H9 (cell line): Measurements from ENCODE around the gene KRTAP10-9. TPM values are rescaled to one million over a fixed set of nuclear protein-coding genes. Genes with fewer than 3 reads are reported as not detected.

Experiments
- DNase-seq: peaks from one replicate; pipeline ENCODE4 v3.0.0-alpha.2; 2017
- H2AFZ ChIP-seq: one replicate; pipeline ENCODE4 v1.6.1; 2013; ENCODE audit warnings: mild to moderate bottlenecking, low read length, control low read depth, moderate library complexity
- H2AK5ac ChIP-seq: 2 replicates; pipeline ENCODE4 v1.6.1; 2013; ENCODE audit warnings: low read length, control low read depth, mixed read lengths; ENCODE audit not compliant: insufficient read length
- H2BK120ac ChIP-seq: one replicate; pipeline ENCODE4 v1.6.1; 2013; ENCODE audit warnings: low read depth, mild to moderate bottlenecking, low read length, control low read depth, inconsistent platforms; ENCODE audit not compliant: poor library complexity, severe bottlenecking
- H2BK12ac ChIP-seq: 2 replicates; pipeline ENCODE4 v1.6.1; 2013; ENCODE audit warnings: low read length, control low read depth, mixed read lengths, low read depth; ENCODE audit not compliant: insufficient read length
- H2BK15ac ChIP-seq: 2 replicates; pipeline ENCODE4 v1.6.1; 2013; ENCODE audit warnings: low read depth, low read length, control low read depth
- H2BK20ac ChIP-seq: one replicate; pipeline ENCODE4 v1.6.1; 2013; ENCODE audit warnings: low read depth, mild to moderate bottlenecking, low read length, control low read depth, inconsistent platforms; ENCODE audit not compliant: poor library complexity, severe bottlenecking
- H2BK5ac ChIP-seq: 2 replicates; pipeline ENCODE4 v1.6.1; 2013; ENCODE audit warnings: low read length, control low read depth, mixed read lengths; ENCODE audit not compliant: insufficient read length
- H3K14ac ChIP-seq: 2 replicates; pipeline ENCODE4 v1.6.1; 2013; ENCODE audit warnings: low read length, control low read depth; ENCODE audit not compliant: insufficient read depth
- H3K18ac ChIP-seq: 2 replicates; pipeline ENCODE4 v1.6.1; 2013; ENCODE audit warnings: low read depth, mild to moderate bottlenecking, mixed read lengths, low read length, control low read depth; ENCODE audit not compliant: insufficient read length
- H3K23ac ChIP-seq: 2 replicates; pipeline ENCODE4 v1.6.1; 2013; ENCODE audit warnings: low read length, control low read depth, mixed read lengths, low read depth; ENCODE audit not compliant: insufficient read length
- H3K23me2 ChIP-seq: 2 replicates; pipeline ENCODE4 v1.6.1; 2013; ENCODE audit warnings: low read depth, mild to moderate bottlenecking, mixed read lengths, low read length, control low read depth; ENCODE audit not compliant: insufficient read length, poor library complexity, severe bottlenecking
- H3K27ac ChIP-seq: 2 replicates; pipeline ENCODE4 v1.5.1; 2013; ENCODE audit warnings: low read length, control low read depth, mixed read lengths, low read depth; ENCODE audit not compliant: insufficient read length
- H3K27me3 ChIP-seq: 2 replicates; pipeline ENCODE4 v1.6.1; 2013; ENCODE audit warnings: low read length, control low read depth, inconsistent platforms; ENCODE audit not compliant: insufficient read depth
- H3K4ac ChIP-seq: 2 replicates; pipeline ENCODE4 v1.6.1; 2013; ENCODE audit warnings: low read depth, mild to moderate bottlenecking, control low read depth, inconsistent platforms, low read length, moderate library complexity
- H3K4me1 ChIP-seq: 2 replicates; pipeline ENCODE4 v1.6.1; 2013; ENCODE audit warnings: low read length, control low read depth, inconsistent platforms; ENCODE audit not compliant: insufficient read depth
- H3K4me2 ChIP-seq: 2 replicates; pipeline ENCODE4 v1.6.1; 2013; ENCODE audit warnings: low read length, control low read depth, mixed read lengths; ENCODE audit not compliant: insufficient read length, insufficient read depth
- H3K56ac ChIP-seq: 2 replicates; pipeline ENCODE4 v1.6.1; 2013; ENCODE audit warnings: low read depth, mild to moderate bottlenecking, mixed read lengths, low read length, control low read depth; ENCODE audit not compliant: insufficient read length
- H3K79me1 ChIP-seq: 2 replicates; pipeline ENCODE4 v1.6.1; 2013; ENCODE audit warnings: low read depth, mild to moderate bottlenecking, moderate library complexity, low read length, control low read depth, inconsistent platforms; ENCODE audit not compliant: insufficient read depth, poor library complexity, severe bottlenecking
- H3K79me2 ChIP-seq: 2 replicates; pipeline ENCODE4 v1.6.1; 2013; ENCODE audit warnings: low read length, control low read depth, inconsistent platforms; ENCODE audit not compliant: insufficient read depth
- H3K9ac ChIP-seq: 2 replicates; pipeline ENCODE4 v1.6.1; 2013; ENCODE audit warnings: low read length, control low read depth, mixed read lengths; ENCODE audit not compliant: insufficient read length; ENCODE audit errors: extremely low read depth
- H3K9me3 ChIP-seq: one replicate; pipeline ENCODE4 v1.6.1; 2013; ENCODE audit warnings: low read depth, low read length, inconsistent platforms; ENCODE audit not compliant: control insufficient read depth
- H3T11ph ChIP-seq: one replicate; pipeline ENCODE4 v1.6.1; 2013; ENCODE audit warnings: mild to moderate bottlenecking, low read length, control low read depth, inconsistent platforms
- H4K20me1 ChIP-seq: one replicate; pipeline ENCODE4 v1.6.1; 2013; ENCODE audit not compliant: control insufficient read depth, insufficient read length, insufficient read depth
- H4K5ac ChIP-seq: 2 replicates; pipeline ENCODE4 v1.6.1; 2013; ENCODE audit warnings: low read depth, mild to moderate bottlenecking, mixed read lengths, low read length, control low read depth; ENCODE audit not compliant: insufficient read length
- H4K8ac ChIP-seq: replicated peaks from 2 replicates; pipeline ENCODE4 v1.6.1; 2013; ENCODE audit warnings: low read length, control low read depth, mixed read lengths, low read depth; ENCODE audit not compliant: insufficient read length
- H4K91ac ChIP-seq: 2 replicates; pipeline ENCODE4 v1.6.1; 2013; ENCODE audit warnings: low read depth, mild to moderate bottlenecking, moderate library complexity, mixed read lengths, low read length, control low read depth; ENCODE audit not compliant: insufficient read length
- H3K27ac Mint-ChIP-seq, 3 experiments: 2 replicates in 2 of 3; 3 replicates in 1 of 3; pipeline ENCODE4 v1.8.0; 2020 to 2021; ENCODE audit warnings: mixed read lengths in 3 of 3, mild to moderate bottlenecking in 1 of 3, moderate library complexity in 1 of 3
- H3K27me3 Mint-ChIP-seq: 2 replicates; pipeline ENCODE4 v1.8.0; 2021; ENCODE audit warnings: low read depth, mild to moderate bottlenecking, moderate library complexity, mixed read lengths
- H3K36me3 Mint-ChIP-seq, 3 experiments: 2 replicates in 2 of 3; 3 replicates in 1 of 3; pipeline ENCODE4 v1.8.0; 2020 to 2021; ENCODE audit warnings: low read depth in 3 of 3, mixed read lengths in 3 of 3; ENCODE audit not compliant: insufficient read depth in 1 of 3
- H3K4me1 Mint-ChIP-seq, 2 experiments: 2 replicates each; pipeline ENCODE4 v1.8.0; 2020; ENCODE audit warnings: mixed read lengths in 2 of 2
- H3K4me3 Mint-ChIP-seq, 2 experiments: 2 replicates in 1 of 2; 3 replicates in 1 of 2; pipeline ENCODE4 v1.8.0; 2020 to 2021; ENCODE audit warnings: mild to moderate bottlenecking in 2 of 2, mixed read lengths in 2 of 2, moderate library complexity in 1 of 2
- H3K9me3 Mint-ChIP-seq, 2 experiments: 2 replicates in 1 of 2; 3 replicates in 1 of 2; pipeline ENCODE4 v1.8.0; 2020; ENCODE audit warnings: mild to moderate bottlenecking in 2 of 2, mixed read lengths in 2 of 2, moderate library complexity in 1 of 2
- CTCF ChIP-seq: fragments of 200-600 bp; sonication (generic); conservative IDR thresholded peaks from 3 replicates; pipeline ENCODE4 v1.8.0; 2021; ENCODE audit warnings: antibody characterized with exemption, mild to moderate bottlenecking
- WGBS: extraction: QIAGEN DNeasy Blood & Tissue Kit; methylation state at CpG from one replicate; pipeline ENCODE4 v1.1.7; 2013; ENCODE audit warnings: missing lambda C conversion rate, low lambda C conversion rate, mixed read lengths; ENCODE audit not compliant: insufficient read length; ENCODE audit errors: extremely low coverage; 5-methylcytosine and 5-hydroxymethylcytosine counted together
- total RNA-seq: library from RNA; stranded (reverse); gene quantifications from 2 replicates; pipeline ENCODE4 v1.2.1, GENCODE V29; 2021

The KRTAP10-9 gene
- total RNA-seq, 1 experiment from 2014 or later: not detected

GRCh38 chr21:44628707-44629391 is 2.0 kb downstream of the KRTAP10-9 start:
- Histone ChIP-seq H3K27me3 (no peaks in the 10 kb centered on the region), H2AK5ac (no peak overlapping the region), H3K4me2 (no peak overlapping the region), H4K91ac (no peak overlapping the region), H3K79me2 (no peaks in the 10 kb centered on the region), H3K9ac (no peak overlapping the region), H2BK120ac (no peak overlapping the region), H3K14ac (no peak overlapping the region), H3K79me1 (no peaks in the 10 kb centered on the region), H4K20me1 (no peaks in the 10 kb centered on the region), H4K5ac (no peak overlapping the region), H3K23ac (no peak overlapping the region), H2BK15ac (no peak overlapping the region), H3T11ph (no peak overlapping the region), H2BK20ac (no peak overlapping the region), H3K56ac (no peak overlapping the region), H2BK12ac (no peak overlapping the region), H3K4me1 (no peaks in the 10 kb centered on the region), H3K23me2 (no peaks in the 10 kb centered on the region), H3K27ac (no peak overlapping the region), H4K8ac (no peak overlapping the region), H3K4ac (no peak overlapping the region), H2BK5ac (no peak overlapping the region), H3K9me3 (no peaks in the 10 kb centered on the region), H3K18ac (no peak overlapping the region), H2AFZ (no peak overlapping the region)
- Mint-ChIP-seq H3K4me3 (no peak overlapping the region), H3K27ac (peak overlapping the region in 1 of 3 experiments; percentile 20; a peak in 2 of 7 replicates), H3K4me1 (peaks cover 3 to 7% of the 10 kb centered on the region in 2 experiments; a peak in 2 of 4 replicates), H3K36me3 (peaks cover 7 to 29% (median 19%) of the 10 kb centered on the region in 3 experiments; a peak in 6 of 7 replicates), H3K9me3 (peaks cover 34 to 39% of the 10 kb centered on the region in 2 experiments), H3K27me3 (peaks cover 10% of the 10 kb centered on the region)
- DNase-seq: no peak
- no CpG with 5 or more reads among the region's 18 CpGs for WGBS
- TF ChIP-seq CTCF: no peak
